GM12872 (cell line): ENCODE data around the gene DNTT.

Experiments used
- CTCF ChIP-seq: IDR thresholded peaks from 3 replicates; pipeline ENCODE4 v1.5.1; 2011; ENCODE audit warnings: low read depth, mild to moderate bottlenecking, low read length, moderate library complexity; ENCODE audit not compliant: insufficient read depth

Gene DNTT

GRCh38 chr10:96365571-96365970 is 61.3 kb downstream of the DNTT start:
- no peak for TF ChIP-seq CTCF

GRCh38 chr10:96366508-96366907 is 62.3 kb downstream of the DNTT start:
- TF ChIP-seq CTCF = no peak

- TF ChIP-seq CTCF = no peak
These were observed 63.2 kb downstream of the DNTT start for GRCh38 chr10:96367470-96367869.

- TF ChIP-seq CTCF = no peak
These were observed 64.7 kb downstream of the DNTT start for GRCh38 chr10:96368971-96369370.

GRCh38 chr10:96369890-96370583 is 65.8 kb downstream of the DNTT start:
- no peak for TF ChIP-seq CTCF

- peak; percentile 93 for TF ChIP-seq CTCF
These were observed 66.4 kb downstream of the DNTT start for GRCh38 chr10:96370584-96371157.

- TF ChIP-seq CTCF = no peak
These were observed 67.1 kb downstream of the DNTT start for GRCh38 chr10:96371356-96371755.

GRCh38 chr10:96374004-96374403 is 69.8 kb downstream of the DNTT start:
- no peak for TF ChIP-seq CTCF
